ENCODE data around the gene AKT2. TPM values are rescaled to one million over a fixed set of nuclear protein-coding genes. Genes with fewer than 3 reads are reported as not detected.

AKT2 gene
- polyA plus RNA-seq, 3 donors = 11.4 to 122 (median 16.3) TPM

DNA sequence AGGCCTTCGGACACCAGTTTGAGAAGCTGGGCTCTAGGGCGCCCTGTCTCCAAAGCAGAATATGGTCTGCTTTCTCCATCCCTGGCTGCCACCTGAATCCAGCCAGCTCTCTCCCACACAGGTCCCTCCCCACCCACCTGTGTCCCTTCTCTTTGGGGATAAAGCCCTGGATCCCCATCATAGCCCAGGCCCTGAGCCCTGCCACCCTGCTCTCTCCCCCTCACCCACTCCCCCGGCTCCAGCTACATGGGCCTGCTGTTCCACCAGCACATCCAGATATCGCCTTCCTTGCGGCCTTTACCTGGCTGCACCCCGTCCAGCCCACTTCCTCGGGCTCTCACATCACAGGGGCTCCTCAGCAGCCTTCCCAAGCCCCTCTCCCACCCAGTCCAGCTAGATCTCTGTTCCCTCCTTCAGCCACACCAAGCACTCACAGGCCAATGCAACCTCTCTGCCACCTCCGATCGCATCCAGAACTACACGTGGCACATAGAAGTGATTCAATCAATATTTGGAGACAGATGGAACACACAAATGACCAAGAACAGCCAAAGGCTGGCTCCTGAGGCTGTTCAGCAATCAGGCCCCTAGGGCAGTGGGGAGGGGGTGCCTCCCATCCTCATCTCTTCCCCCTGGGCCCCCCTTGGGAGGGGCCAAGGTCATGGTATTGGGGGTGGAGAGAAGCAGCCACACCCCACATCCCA lies 7.6 kb downstream of the AKT2 start:
- Mint-ChIP-seq H3K27ac (peak overlapping the region in 2 of 7 donors; percentile 26 to 46), H3K4me1 (peaks cover 46% of the 10 kb centered on the region), H3K9me3 (no peaks in the 10 kb centered on the region), H3K4me3 (no peak overlapping the region), H3K27me3 (ENCODE audit: low read depth in 3 of 3) (no peaks in the 10 kb centered on the region), H3K36me3 (peaks cover 12 to 20% of the 10 kb centered on the region in 2 donors)
- H3K9ac ChIP-seq (ENCODE audit: insufficient read depth, low read length, poor library complexity, severe bottlenecking) = no peak overlapping the region
- WGBS (ENCODE audit: insufficient coverage) = 95% methylated on average over 7 of the region's 10 CpGs
- no peak overlapping the region for H3K4me3 ChIP-seq (replicated peaks in 1 of 3; ENCODE audit: low read depth in 2 of 3, low read length in 3 of 3)
- DNase-seq = no peak
- no peaks in the 10 kb centered on the region for H3K27me3 ChIP-seq (ENCODE audit: control insufficient read depth in 2 of 2, insufficient read depth in 2 of 2, low read length in 2 of 2)
- TF ChIP-seq, protein P1, sequence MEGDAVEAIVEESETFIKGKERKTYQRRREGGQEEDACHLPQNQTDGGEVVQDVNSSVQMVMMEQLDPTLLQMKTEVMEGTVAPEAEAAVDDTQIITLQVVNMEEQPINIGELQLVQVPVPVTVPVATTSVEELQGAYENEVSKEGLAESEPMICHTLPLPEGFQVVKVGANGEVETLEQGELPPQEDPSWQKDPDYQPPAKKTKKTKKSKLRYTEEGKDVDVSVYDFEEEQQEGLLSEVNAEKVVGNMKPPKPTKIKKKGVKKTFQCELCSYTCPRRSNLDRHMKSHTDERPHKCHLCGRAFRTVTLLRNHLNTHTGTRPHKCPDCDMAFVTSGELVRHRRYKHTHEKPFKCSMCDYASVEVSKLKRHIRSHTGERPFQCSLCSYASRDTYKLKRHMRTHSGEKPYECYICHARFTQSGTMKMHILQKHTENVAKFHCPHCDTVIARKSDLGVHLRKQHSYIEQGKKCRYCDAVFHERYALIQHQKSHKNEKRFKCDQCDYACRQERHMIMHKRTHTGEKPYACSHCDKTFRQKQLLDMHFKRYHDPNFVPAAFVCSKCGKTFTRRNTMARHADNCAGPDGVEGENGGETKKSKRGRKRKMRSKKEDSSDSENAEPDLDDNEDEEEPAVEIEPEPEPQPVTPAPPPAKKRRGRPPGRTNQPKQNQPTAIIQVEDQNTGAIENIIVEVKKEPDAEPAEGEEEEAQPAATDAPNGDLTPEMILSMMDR (IDR thresholded peaks at IDR 0.05) = no peak
- H3K9me3 ChIP-seq (replicated peaks in 1 of 2; ENCODE audit: control insufficient read depth in 1 of 2, insufficient read depth in 1 of 2, low read length in 2 of 2) = no peaks in the 10 kb centered on the region
- peaks cover 97% of the 10 kb centered on the region for H4K20me1 ChIP-seq (ENCODE audit: insufficient read depth, low read length)
- intact Hi-C loops (cut with micrococcal nuclease) = no loop called here
- H3K79me2 ChIP-seq (ENCODE audit: insufficient read depth, low read length) = peaks cover 97% of the 10 kb centered on the region
- no peak overlapping the region for H3K27ac ChIP-seq (ENCODE audit: low read depth in 1 of 2, low read length in 2 of 2)
- H3K4me2 ChIP-seq (replicated peaks; ENCODE audit: extremely low read depth, low read length, poor library complexity, severe bottlenecking) = no peak overlapping the region
- no peak overlapping the region for H2AFZ ChIP-seq (ENCODE audit: insufficient read depth, low read depth, low read length, poor library complexity, severe bottlenecking)
- H3K4me1 ChIP-seq (ENCODE audit: control insufficient read depth in 1 of 2, insufficient read depth in 2 of 2, low read length in 2 of 2) = peaks cover 9 to 27% of the 10 kb centered on the region in 2 donors
- peaks cover 0 to 21% of the 10 kb centered on the region in 2 donors for H3K36me3 ChIP-seq (replicated peaks in 1 of 2; ENCODE audit: control insufficient read depth in 1 of 2, insufficient read depth in 2 of 2, low read length in 2 of 2)

DNA sequence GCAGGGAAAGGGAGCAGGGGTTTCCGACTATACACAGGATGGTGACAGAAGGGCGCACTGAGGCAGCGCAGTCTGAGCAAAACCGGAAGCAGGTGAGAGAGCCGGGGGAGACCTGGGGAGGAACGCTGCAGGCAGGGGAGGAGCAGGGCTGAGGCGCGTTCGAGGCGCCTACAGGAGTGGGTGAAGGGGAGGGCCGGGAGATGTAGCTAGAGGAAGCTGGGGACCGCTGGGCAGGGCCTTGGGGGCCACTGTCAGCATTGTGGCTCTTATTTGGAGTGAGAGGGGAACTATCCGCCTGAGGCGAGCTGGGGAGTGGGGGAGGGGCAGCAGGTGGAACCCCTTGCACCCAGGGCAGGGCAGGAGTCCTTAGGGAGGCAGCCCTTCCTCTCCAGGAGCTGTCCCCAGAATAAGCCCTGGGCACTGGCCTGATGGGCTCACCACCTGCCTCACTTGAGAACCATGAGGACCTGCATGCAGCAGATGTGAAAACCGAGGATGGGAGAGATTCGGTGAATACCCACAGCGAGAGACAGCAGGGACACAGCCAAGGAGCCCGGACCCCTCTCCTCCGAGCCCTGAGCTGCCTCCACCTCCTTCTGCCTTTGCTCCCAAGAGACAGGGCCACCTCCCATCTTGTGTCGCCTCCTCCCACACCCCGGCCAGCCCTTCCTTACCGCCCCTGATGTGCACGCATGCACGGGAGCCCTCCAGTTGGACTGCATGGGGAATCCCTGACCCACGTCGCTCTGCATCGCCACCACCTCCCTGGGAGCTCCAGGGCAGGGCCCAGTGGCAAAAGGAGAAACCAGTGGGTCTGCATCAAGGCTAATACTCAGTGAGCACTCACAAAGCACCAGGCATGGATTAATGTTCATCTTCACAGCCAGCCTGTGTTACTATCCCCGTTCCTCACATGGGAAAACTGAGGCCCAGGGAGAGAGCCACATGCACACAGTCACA lies 10.3 kb downstream of the AKT2 start:
- Histone ChIP-seq H3K9me3 (replicated peaks in 1 of 2; ENCODE audit: control insufficient read depth in 1 of 2, insufficient read depth in 1 of 2, low read length in 2 of 2) (no peaks in the 10 kb centered on the region), H3K27ac (ENCODE audit: low read depth in 1 of 2, low read length in 2 of 2) (no peak overlapping the region)
- intact Hi-C loops (cut with micrococcal nuclease) = no loop called here

More for the DNA sequence above, 10.3 kb downstream of the AKT2 start:
- H3K4me1 Mint-ChIP-seq = peaks cover 35% of the 10 kb centered on the region
- H3K27me3 Mint-ChIP-seq (ENCODE audit: low read depth in 3 of 3) = no peaks in the 10 kb centered on the region
- peak overlapping the region; percentile 12 for H3K4me2 ChIP-seq (replicated peaks; ENCODE audit: extremely low read depth, low read length, poor library complexity, severe bottlenecking)
- peaks cover 96% of the 10 kb centered on the region for H3K79me2 ChIP-seq (ENCODE audit: insufficient read depth, low read length)
- H3K9ac ChIP-seq (ENCODE audit: insufficient read depth, low read length, poor library complexity, severe bottlenecking) = peak overlapping the region; percentile 4
- no peak for DNase-seq
- H3K27me3 ChIP-seq (ENCODE audit: control insufficient read depth in 2 of 2, insufficient read depth in 2 of 2, low read length in 2 of 2) = no peaks in the 10 kb centered on the region
- H3K9me3 Mint-ChIP-seq = no peaks in the 10 kb centered on the region
- TF ChIP-seq, protein P1 (IDR thresholded peaks at IDR 0.05) = no peak
- peaks cover 96% of the 10 kb centered on the region for H4K20me1 ChIP-seq (ENCODE audit: insufficient read depth, low read length)
- H3K4me3 Mint-ChIP-seq = no peak overlapping the region
- peaks cover 0 to 21% of the 10 kb centered on the region in 2 donors for H3K36me3 ChIP-seq (replicated peaks in 1 of 2; ENCODE audit: control insufficient read depth in 1 of 2, insufficient read depth in 2 of 2, low read length in 2 of 2)
- WGBS (ENCODE audit: insufficient coverage) = 41% methylated on average over 27 of the region's 28 CpGs
- H3K4me1 ChIP-seq (ENCODE audit: control insufficient read depth in 1 of 2, insufficient read depth in 2 of 2, low read length in 2 of 2) = peaks cover 9 to 15% of the 10 kb centered on the region in 2 donors
- H3K36me3 Mint-ChIP-seq = peaks cover 19 to 29% of the 10 kb centered on the region in 2 donors
- H3K4me3 ChIP-seq (replicated peaks in 1 of 3; ENCODE audit: low read depth in 2 of 3, low read length in 3 of 3) = no peak overlapping the region
- H3K27ac Mint-ChIP-seq = peak overlapping the region in 2 of 7 donors; percentile 47 to 65
- H2AFZ ChIP-seq (ENCODE audit: insufficient read depth, low read depth, low read length, poor library complexity, severe bottlenecking) = no peak overlapping the region
